Skin epidermis (tissue), 12 donors: Measurements from ENCODE around the gene BTNL9.
"Not testable (repeated sequence)": the region's sequence is repeated elsewhere in the genome, so short reads cannot be mapped to it uniquely, and the experiment has no call there.

Experiments used
- H3K27ac ChIP-seq, 21 experiments: fragments of 200-600 bp; sonication (generic) in 11 of 21; one replicate each; pipeline ENCODE4 v1.5.0; 2020; ENCODE audit warnings: mild to moderate bottlenecking in 3 of 21, inconsistent platforms in 2 of 21, moderate library complexity in 2 of 21
- H3K4me3 ChIP-seq, 7 experiments: fragments of 200-600 bp; sonication (generic) in 2 of 7; one replicate each; pipeline ENCODE4 v1.5.0; 2020; ENCODE audit warnings: inconsistent platforms in 2 of 7, mild to moderate bottlenecking in 2 of 7, moderate library complexity in 1 of 7

BTNL9 gene

GRCh38 chr5:181042036-181042713 is 2.1 kb downstream of the BTNL9 start:
- no peak overlapping the region for H3K4me3 ChIP-seq
- H3K27ac ChIP-seq: no peak overlapping the region

DNA sequence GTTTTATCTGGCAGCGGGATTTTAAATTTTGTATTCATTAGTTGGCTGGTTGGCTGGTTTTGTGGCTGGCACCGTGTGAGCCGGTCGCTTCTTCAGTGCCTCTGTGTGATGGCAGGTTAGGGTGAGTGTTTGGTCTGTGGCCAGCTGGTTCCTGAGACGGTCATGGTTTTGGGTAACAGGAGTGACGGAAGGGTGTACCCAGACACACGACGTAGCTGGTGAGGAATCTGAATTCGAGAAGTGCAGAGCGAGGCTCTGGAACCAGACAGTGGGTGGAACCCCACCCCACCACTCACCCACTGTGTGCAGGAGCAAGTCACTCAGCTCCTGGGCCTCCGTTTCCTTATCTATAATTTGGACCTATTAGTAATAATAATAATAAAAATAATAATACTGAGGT is 2.7 kb downstream of the BTNL9 start:
- no peak overlapping the region for H3K4me3 ChIP-seq

GRCh38 chr5:181043285-181044092 is 3.4 kb downstream of the BTNL9 start:
- peak overlapping the region in 1 of 21 experiments; percentile 38 for H3K27ac ChIP-seq
- H3K4me3 ChIP-seq: no peak overlapping the region

More for the DNA sequence above, 2.7 kb downstream of the BTNL9 start:
- no peak overlapping the region for H3K27ac ChIP-seq

- no peak overlapping the region for H3K4me3 ChIP-seq
- H3K27ac ChIP-seq: peak overlapping the region in 2 of 21 experiments; percentile 16 to 38
These were observed 4.1 kb downstream of the BTNL9 start for GRCh38 chr5:181044093-181044599.

DNA sequence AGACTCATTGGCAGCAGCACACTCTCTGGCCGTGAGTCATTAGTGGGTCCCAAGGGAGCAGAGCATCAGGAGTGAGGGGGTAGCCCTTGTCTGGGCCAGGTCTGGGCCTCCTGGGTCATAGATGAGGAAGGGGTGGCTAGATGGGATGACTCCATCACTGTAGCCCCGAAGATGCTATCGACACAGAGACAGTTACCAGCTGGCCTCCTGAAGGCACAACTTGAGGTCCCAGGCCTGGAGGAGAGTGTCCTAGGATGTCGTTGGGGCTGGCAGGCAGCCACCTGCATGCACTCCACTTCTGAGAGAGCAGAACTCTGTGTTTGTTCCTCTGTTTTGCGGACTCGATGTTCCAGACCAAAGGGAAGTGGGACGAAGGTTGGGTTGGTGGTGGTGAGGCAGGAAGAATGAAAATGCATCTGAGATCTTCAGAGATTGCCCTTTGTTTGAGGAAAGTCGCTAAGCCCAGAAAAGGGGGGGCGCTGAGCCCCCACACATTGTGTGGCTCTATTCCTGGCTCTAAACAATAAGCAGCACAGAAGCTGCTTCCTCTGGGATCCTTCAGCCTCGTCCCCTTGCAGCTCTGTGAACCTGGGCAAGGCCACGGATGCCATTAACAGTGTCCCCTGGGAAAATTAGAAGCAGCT is 4.7 kb downstream of the BTNL9 start:
- no peak overlapping the region for H3K4me3 ChIP-seq

DNA sequence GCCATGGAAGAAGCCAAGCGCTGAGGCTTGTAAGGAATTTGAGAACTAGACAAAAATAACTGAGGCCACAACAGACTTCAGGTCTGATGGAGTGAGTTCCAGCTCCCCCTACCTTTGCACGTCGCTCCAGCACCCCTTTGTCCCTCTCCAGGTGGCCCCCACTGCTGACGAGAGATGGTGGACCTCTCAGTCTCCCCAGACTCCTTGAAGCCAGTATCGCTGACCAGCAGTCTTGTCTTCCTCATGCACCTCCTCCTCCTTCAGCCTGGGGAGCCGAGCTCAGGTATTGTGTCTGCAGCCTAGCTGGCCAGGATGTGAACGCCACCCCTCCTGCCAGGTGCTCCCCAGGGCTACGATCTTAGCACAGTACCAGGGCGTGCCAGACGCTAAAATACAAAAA is 5.2 kb downstream of the BTNL9 start:
- H3K27ac ChIP-seq: no peak overlapping the region
- no peak overlapping the region for H3K4me3 ChIP-seq

More for the DNA sequence above, 4.7 kb downstream of the BTNL9 start:
- no peak overlapping the region for H3K27ac ChIP-seq

- not testable (repeated sequence) for H3K27ac ChIP-seq, H3K4me3 ChIP-seq
These were observed 5.8 kb downstream of the BTNL9 start for GRCh38 chr5:181045857-181046256.

GRCh38 chr5:181047288-181047687 is 7.2 kb downstream of the BTNL9 start:
- no peak overlapping the region for H3K27ac ChIP-seq
- no peak overlapping the region for H3K4me3 ChIP-seq

- H3K27ac ChIP-seq: no peak overlapping the region
- no peak overlapping the region for H3K4me3 ChIP-seq
These were observed 7.9 kb downstream of the BTNL9 start for GRCh38 chr5:181047921-181048320.

GRCh38 chr5:181050016-181050415 is 9.9 kb downstream of the BTNL9 start:
- no peak overlapping the region for H3K4me3 ChIP-seq

GRCh38 chr5:181051841-181052671 is 12.0 kb downstream of the BTNL9 start:
- H3K27ac ChIP-seq: peak overlapping the region in 2 of 21 experiments; percentile 17 to 34
- peak overlapping the region in 6 of 7 experiments; percentile 19 to 62 (median 45) for H3K4me3 ChIP-seq

More at GRCh38 chr5:181050016-181050415, 9.9 kb downstream of the BTNL9 start:
- H3K27ac ChIP-seq: no peak overlapping the region

DNA sequence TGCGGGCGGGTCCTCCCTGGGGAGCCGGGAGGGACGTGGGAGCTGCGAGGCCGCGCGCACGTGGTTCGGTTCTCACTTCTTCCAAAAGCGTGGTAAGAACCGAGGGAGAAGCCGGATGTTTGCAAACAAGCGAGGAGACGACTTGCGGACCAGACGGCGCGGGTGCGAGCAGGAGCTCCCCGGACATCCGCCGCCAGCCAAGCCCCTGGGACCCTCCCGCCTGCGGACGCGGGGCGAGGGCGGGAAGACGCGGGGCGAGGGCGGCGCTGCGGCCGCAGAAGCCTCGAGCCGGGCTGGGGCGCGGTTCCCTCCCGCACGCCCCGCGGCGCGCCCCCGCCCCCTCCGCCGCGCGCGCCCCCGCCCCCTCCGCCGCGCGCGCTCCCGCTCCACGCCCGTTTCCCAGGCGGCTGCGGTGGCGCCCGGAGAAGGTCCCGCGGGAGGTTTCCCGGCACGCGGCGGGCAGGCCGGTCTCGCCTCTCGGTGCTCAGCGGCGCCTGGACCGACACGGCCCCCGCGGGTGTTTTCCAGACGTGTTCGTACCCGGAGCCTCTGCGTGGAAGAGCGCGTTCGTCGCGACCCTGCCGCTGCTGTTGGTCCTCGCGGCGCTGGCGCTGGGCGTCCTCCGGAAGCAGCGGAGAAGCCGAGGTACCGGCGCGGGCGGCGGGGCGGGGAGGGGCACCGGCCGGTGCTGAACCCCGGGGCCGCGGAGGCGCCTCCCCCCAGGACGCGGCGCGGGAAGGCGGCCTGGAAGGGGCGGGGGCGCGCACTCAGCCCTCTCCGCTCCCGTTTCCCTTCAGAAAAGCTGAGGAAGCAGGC is 12.8 kb downstream of the BTNL9 start:
- peak overlapping the region in 5 of 21 experiments; percentile 17 to 50 (median 42) for H3K27ac ChIP-seq

GRCh38 chr5:181053488-181054121 is 13.5 kb downstream of the BTNL9 start:
- peak overlapping the region in 3 of 21 experiments; percentile 42 to 50 (median 43) for H3K27ac ChIP-seq
- H3K4me3 ChIP-seq: peak overlapping the region; percentile 21 to 62 (median 43)

More for the DNA sequence above, 12.8 kb downstream of the BTNL9 start:
- H3K4me3 ChIP-seq: peak overlapping the region; percentile 21 to 62 (median 43)

- Histone ChIP-seq H3K4me3 (peak overlapping the region in 4 of 7 experiments; percentile 41 to 62 (median 54)), H3K27ac (no peak overlapping the region)
These were observed 14.1 kb downstream of the BTNL9 start for GRCh38 chr5:181054138-181054537.

DNA sequence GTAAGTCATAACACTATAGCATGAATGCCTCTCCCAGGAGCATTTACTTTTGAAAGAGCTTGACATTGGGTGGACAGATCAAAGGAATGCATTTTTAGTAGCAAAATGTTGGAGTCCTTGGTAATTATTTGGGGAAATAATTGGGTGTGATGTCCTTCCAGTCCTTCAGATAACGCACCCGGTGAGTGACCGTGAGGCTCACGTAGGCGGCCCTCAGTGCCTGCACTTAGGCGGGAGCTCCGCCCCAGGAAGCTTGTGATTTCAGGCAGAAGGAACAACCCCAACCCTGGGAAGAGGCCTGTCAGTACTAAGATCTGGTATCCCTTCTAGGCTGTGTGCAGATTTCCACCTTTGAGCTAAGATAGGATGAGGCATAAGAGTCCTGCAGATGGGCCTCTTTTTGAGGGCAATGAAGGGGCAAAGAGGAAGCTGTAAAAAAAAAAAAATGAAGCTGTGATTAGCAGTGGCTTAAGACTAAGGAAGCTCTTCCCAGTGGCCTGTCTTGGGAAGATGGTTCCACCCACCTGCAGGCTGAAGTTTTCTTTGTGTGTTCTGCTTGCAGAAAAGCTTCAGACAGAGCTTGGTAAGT is 14.9 kb downstream of the BTNL9 start:
- Histone ChIP-seq H3K27ac (no peak overlapping the region), H3K4me3 (no peak overlapping the region)

- H3K27ac ChIP-seq: no peak overlapping the region
- H3K4me3 ChIP-seq: no peak overlapping the region
These were observed 16.4 kb downstream of the BTNL9 start for GRCh38 chr5:181056431-181056830.

GRCh38 chr5:181058321-181058720 is 18.3 kb downstream of the BTNL9 start:
- H3K4me3 ChIP-seq: no peak overlapping the region
- H3K27ac ChIP-seq: no peak overlapping the region
